Measurements from ENCODE around the gene BMP5. TPM values are rescaled to one million over a fixed set of nuclear protein-coding genes. Genes with fewer than 3 reads are reported as not detected.

The BMP5 gene
- total and polyA plus RNA-seq, 2 of the 8 experiments (the other 6 are each of a cell fraction or from before 2014, with no cell fraction given) = 0.02 TPM; not detected in 1

DNA sequence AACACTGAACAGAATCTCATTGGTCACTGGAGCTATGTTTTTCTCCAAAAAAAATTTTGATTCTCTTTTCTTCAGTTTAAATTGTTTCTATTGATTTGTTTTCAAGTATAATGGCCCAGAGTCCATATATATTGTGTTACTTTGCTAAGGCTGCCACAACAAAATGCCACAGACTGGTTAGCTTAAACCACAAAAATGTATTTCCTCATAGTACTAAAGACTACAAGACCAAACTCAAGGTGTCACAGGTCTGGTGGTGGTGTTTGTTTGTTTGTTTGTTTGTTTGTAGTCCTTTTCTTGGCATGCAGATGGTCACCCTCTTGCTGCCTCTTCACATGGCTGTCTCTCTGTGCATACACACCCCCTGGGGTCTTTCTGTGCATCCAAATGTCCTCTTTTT lies 34.0 kb downstream of the BMP5 start:
- H3K79me1 ChIP-seq (ENCODE audit: low read depth, low read length) = no peaks in the 10 kb centered on the region
- ChIA-PET POLR2A (ENCODE audit: partially characterized antibody) (no interaction called here), CTCF (ENCODE audit: partially characterized antibody) (no interaction called here)
- H2AK5ac ChIP-seq (ENCODE audit: low read depth, low read length) = no peak overlapping the region
- H4K20me1 ChIP-seq (replicated peaks in 1 of 2; ENCODE audit: control insufficient read depth in 1 of 2, insufficient read depth in 2 of 2, low read length in 2 of 2) = no peaks in the 10 kb centered on the region
- no peak overlapping the region for H3K14ac ChIP-seq (ENCODE audit: insufficient read length)
- H3K27me3 ChIP-seq (replicated peaks in 1 of 4; ENCODE audit: control insufficient read depth in 3 of 4, extremely low read depth in 1 of 4, insufficient read depth in 3 of 4, low read length in 3 of 4) = no peaks in the 10 kb centered on the region
- 0 out of 2 replicates have a peak, but pooled peaks cover 2% of the 10 kb centered on the region for H3K23me2 ChIP-seq (ENCODE audit: low read depth, low read length)
- H3K56ac ChIP-seq (replicated peaks; ENCODE audit: insufficient read length, low read depth, low read length) = no peak overlapping the region
- no peak overlapping the region for H2BK12ac ChIP-seq (ENCODE audit: low read depth, low read length)
- DNase-seq (ENCODE audit: low read depth in 1 of 2, low spot score in 2 of 2) = no peak
- no peak overlapping the region for H2AFZ ChIP-seq (ENCODE audit: low read length)
- no peak overlapping the region for H3K9ac ChIP-seq (replicated peaks in 1 of 4; ENCODE audit: extremely low read depth in 1 of 4, low read depth in 3 of 4, low read length in 3 of 4)
- no peaks in the 10 kb centered on the region for H3K79me2 ChIP-seq (ENCODE audit: control insufficient read depth in 1 of 2, insufficient read depth in 2 of 2, low read length in 2 of 2)
- no peak overlapping the region for H3K27ac ChIP-seq (ENCODE audit: low read depth, low read length)
- H3K23ac ChIP-seq (ENCODE audit: insufficient read length) = no peak overlapping the region
- H3K4ac ChIP-seq (replicated peaks; ENCODE audit: insufficient read length, low read depth, low read length) = no peak overlapping the region
- H3K4me1 ChIP-seq (replicated peaks in 1 of 4; ENCODE audit: control insufficient read depth in 3 of 4, insufficient read depth in 4 of 4, low read length in 3 of 4) = no peaks in the 10 kb centered on the region
- H3K9me3 ChIP-seq (ENCODE audit: insufficient read depth in 2 of 2, low read depth in 1 of 2, low read length in 1 of 2) = no peaks in the 10 kb centered on the region
- no peak overlapping the region for H4K5ac ChIP-seq (ENCODE audit: insufficient read length, low read depth, low read length)
- H3K4me3 ChIP-seq (ENCODE audit: extremely low read depth in 1 of 4, insufficient read depth in 2 of 4, low read depth in 3 of 4, low read length in 4 of 4) = no peak overlapping the region
- H3K4me2 ChIP-seq (ENCODE audit: insufficient read depth in 1 of 2, low read depth in 2 of 2, low read length in 2 of 2) = no peak overlapping the region
- H3K36me3 ChIP-seq (ENCODE audit: control insufficient read depth in 2 of 4, insufficient read depth in 4 of 4, low read length in 3 of 4) = no peaks in the 10 kb centered on the region
- no peak for FAIRE-seq
- no peak overlapping the region for H2BK15ac ChIP-seq (ENCODE audit: low read length)
- TF ChIP-seq CTBP2 (IDR thresholded peaks at IDR 0.05; ENCODE audit: borderline replicate concordance, insufficient read depth, insufficient read length, low read length) (no peak), CBX5 (IDR thresholded peaks at IDR 0.05; ENCODE audit: low read depth, low read length) (no peak), NANOG (IDR thresholded peaks at IDR 0.05; ENCODE audit: insufficient read depth, low read depth, low read length, poor library complexity, severe bottlenecking) (no peak), EGR1 (IDR thresholded peaks at IDR 0.05; ENCODE audit: borderline replicate concordance, low read depth, low read length) (no peak), CHD1 (IDR thresholded peaks at IDR 0.05; ENCODE audit: low read depth, low read length) (no peak), CHD2 (IDR thresholded peaks at IDR 0.05; ENCODE audit: low read length) (no peak), RNF2 (IDR thresholded peaks at IDR 0.05; ENCODE audit: borderline replicate concordance, low read depth, low read length, missing control alignments, poor library complexity, severe bottlenecking) (no peak), POU5F1 (IDR thresholded peaks at IDR 0.05; ENCODE audit: low read depth, low read length) (no peak), SAP30 (IDR thresholded peaks at IDR 0.05; ENCODE audit: insufficient read depth, insufficient replicate concordance, low read length) (no peak), SP1 (IDR thresholded peaks at IDR 0.05; ENCODE audit: low read depth, low read length) (no peak), TCF12 (IDR thresholded peaks at IDR 0.05; ENCODE audit: low read depth, low read length) (no peak), RFX5 (IDR thresholded peaks at IDR 0.05; ENCODE audit: borderline replicate concordance, low read depth, low read length) (no peak)
- TF ChIP-seq, protein P1, sequence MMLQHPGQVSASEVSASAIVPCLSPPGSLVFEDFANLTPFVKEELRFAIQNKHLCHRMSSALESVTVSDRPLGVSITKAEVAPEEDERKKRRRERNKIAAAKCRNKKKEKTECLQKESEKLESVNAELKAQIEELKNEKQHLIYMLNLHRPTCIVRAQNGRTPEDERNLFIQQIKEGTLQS (IDR thresholded peaks at IDR 0.05; ENCODE audit: insufficient read depth, low read depth, low read length) = no peak
- H4K91ac ChIP-seq (replicated peaks; ENCODE audit: insufficient read length, low read length) = no peak overlapping the region
- H2BK20ac ChIP-seq (ENCODE audit: low read length) = no peak overlapping the region
- H2BK5ac ChIP-seq (ENCODE audit: low read depth, low read length) = no peak overlapping the region
- no peak overlapping the region for H2BK120ac ChIP-seq (replicated peaks; ENCODE audit: low read depth, low read length)
- H3K18ac ChIP-seq (ENCODE audit: extremely low read depth, low read length) = no peak overlapping the region
- H4K8ac ChIP-seq (ENCODE audit: extremely low read depth, insufficient read depth, low read length) = no peak overlapping the region
